ENCODE measurements around the gene RAB10.

The RAB10 gene

GRCh38 chr2:26179446-26179913 lies 145.6 kb downstream of the RAB10 start:
- H2BK5ac ChIP-seq (ENCODE audit: low read length), result no peak overlapping the region
- no peaks in the 10 kb centered on the region for H3K27me3 ChIP-seq (ENCODE audit: insufficient read depth, low read length, poor library complexity)
- no peaks in the 10 kb centered on the region for H3K36me3 ChIP-seq (ENCODE audit: control insufficient read depth, insufficient read depth, low read length)
- no peaks in the 10 kb centered on the region for H3K79me1 ChIP-seq (ENCODE audit: low read length)
- H3K79me2 ChIP-seq (ENCODE audit: control insufficient read depth, insufficient read depth, low read length), result no peaks in the 10 kb centered on the region
- H3K56ac ChIP-seq (ENCODE audit: low read length), result peak overlapping the region; percentile 82
- peak overlapping the region; percentile 56 for H3K4me2 ChIP-seq (ENCODE audit: low read length)
- no peak overlapping the region for H2AK5ac ChIP-seq (ENCODE audit: low read length)
- H4K8ac ChIP-seq (ENCODE audit: low read depth, low read length), result no peak overlapping the region
- no peak overlapping the region for H2BK120ac ChIP-seq (ENCODE audit: low read depth, low read length)
- WGBS (ENCODE audit: extremely low coverage, insufficient coverage, low lambda C conversion rate), result no CpG with 5 or more reads among the region's 12 CpGs
- no peak overlapping the region for H2BK15ac ChIP-seq (replicated peaks; ENCODE audit: low read depth)
- H3K9ac ChIP-seq (ENCODE audit: low read length), result peak overlapping the region; percentile 72
- no peak overlapping the region for H3K27ac ChIP-seq (ENCODE audit: low read depth, low read length)
- no peak overlapping the region for H4K5ac ChIP-seq (ENCODE audit: low read length)
- peak; percentile 76 for DNase-seq
- H3K18ac ChIP-seq (ENCODE audit: low read length), result no peak overlapping the region
- H3K4me3 ChIP-seq (ENCODE audit: low read length), result peak overlapping the region; percentile 9
- peaks cover 4% of the 10 kb centered on the region for H3K4me1 ChIP-seq (ENCODE audit: control insufficient read depth, low read depth, low read length)
- no peak overlapping the region for H3K4ac ChIP-seq (ENCODE audit: low read depth, low read length)
- no peak overlapping the region for H3K23ac ChIP-seq (ENCODE audit: low read length)

GRCh38 chr2:26182441-26182840 lies 148.6 kb downstream of the RAB10 start:
- no peak overlapping the region for H3K23ac ChIP-seq (ENCODE audit: low read length)
- H3K79me2 ChIP-seq (ENCODE audit: control insufficient read depth, insufficient read depth, low read length), result no peaks in the 10 kb centered on the region
- no peak overlapping the region for H2BK120ac ChIP-seq (ENCODE audit: low read depth, low read length)
- no peaks in the 10 kb centered on the region for H3K36me3 ChIP-seq (ENCODE audit: control insufficient read depth, insufficient read depth, low read length)
- no peak overlapping the region for H3K27ac ChIP-seq (ENCODE audit: low read depth, low read length)
- no peak overlapping the region for H3K4me2 ChIP-seq (ENCODE audit: low read length)
- WGBS (ENCODE audit: extremely low coverage, insufficient coverage, low lambda C conversion rate), result no CpG with 5 or more reads among the region's 5 CpGs
- H2AK5ac ChIP-seq (ENCODE audit: low read length), result no peak overlapping the region
- no peak overlapping the region for H3K56ac ChIP-seq (ENCODE audit: low read length)
- no peak overlapping the region for H2BK15ac ChIP-seq (replicated peaks; ENCODE audit: low read depth)
- H3K18ac ChIP-seq (ENCODE audit: low read length), result no peak overlapping the region
- H3K4me3 ChIP-seq (ENCODE audit: low read length), result no peak overlapping the region
- no peak for DNase-seq
- H4K8ac ChIP-seq (ENCODE audit: low read depth, low read length), result no peak overlapping the region
- H3K27me3 ChIP-seq (ENCODE audit: insufficient read depth, low read length, poor library complexity), result no peaks in the 10 kb centered on the region
- no peak overlapping the region for H3K4ac ChIP-seq (ENCODE audit: low read depth, low read length)
- no peak overlapping the region for H2BK5ac ChIP-seq (ENCODE audit: low read length)
- no peak overlapping the region for H3K9ac ChIP-seq (ENCODE audit: low read length)
- H3K4me1 ChIP-seq (ENCODE audit: control insufficient read depth, low read depth, low read length), result peaks cover 4% of the 10 kb centered on the region
- no peaks in the 10 kb centered on the region for H3K79me1 ChIP-seq (ENCODE audit: low read length)
- H4K5ac ChIP-seq (ENCODE audit: low read length), result no peak overlapping the region

GRCh38 chr2:26182887-26183630 lies 149.2 kb downstream of the RAB10 start:
- Histone ChIP-seq H3K4me1 (ENCODE audit: control insufficient read depth, low read depth, low read length) (peaks cover 4% of the 10 kb centered on the region), H4K8ac (ENCODE audit: low read depth, low read length) (no peak overlapping the region), H3K56ac (ENCODE audit: low read length) (no peak overlapping the region), H3K79me2 (ENCODE audit: control insufficient read depth, insufficient read depth, low read length) (no peaks in the 10 kb centered on the region), H3K36me3 (ENCODE audit: control insufficient read depth, insufficient read depth, low read length) (peaks cover 2% of the 10 kb centered on the region), H4K5ac (ENCODE audit: low read length) (no peak overlapping the region), H3K27me3 (ENCODE audit: insufficient read depth, low read length, poor library complexity) (no peaks in the 10 kb centered on the region), H2BK5ac (ENCODE audit: low read length) (no peak overlapping the region), H3K79me1 (ENCODE audit: low read length) (no peaks in the 10 kb centered on the region), H3K23ac (ENCODE audit: low read length) (no peak overlapping the region), H3K4ac (ENCODE audit: low read depth, low read length) (no peak overlapping the region), H3K27ac (ENCODE audit: low read depth, low read length) (no peak overlapping the region), H3K9ac (ENCODE audit: low read length) (no peak overlapping the region), H2BK120ac (ENCODE audit: low read depth, low read length) (no peak overlapping the region), H2AK5ac (ENCODE audit: low read length) (no peak overlapping the region), H2BK15ac (replicated peaks; ENCODE audit: low read depth) (no peak overlapping the region), H3K4me3 (ENCODE audit: low read length) (no peak overlapping the region), H3K18ac (ENCODE audit: low read length) (no peak overlapping the region), H3K4me2 (ENCODE audit: low read length) (no peak overlapping the region)
- no CpG with 5 or more reads among the region's 11 CpGs for WGBS (ENCODE audit: extremely low coverage, insufficient coverage, low lambda C conversion rate)
- DNase-seq, result no peak

- no peaks in the 10 kb centered on the region for H3K79me2 ChIP-seq (ENCODE audit: control insufficient read depth, insufficient read depth, low read length)
- H2BK15ac ChIP-seq (replicated peaks; ENCODE audit: low read depth), result no peak overlapping the region
- H3K56ac ChIP-seq (ENCODE audit: low read length), result peak overlapping the region; percentile 92
- DNase-seq, result no peak
- peak overlapping the region; percentile 30 for H3K4me3 ChIP-seq (ENCODE audit: low read length)
- H3K23ac ChIP-seq (ENCODE audit: low read length), result peak overlapping the region; percentile 84
- H3K36me3 ChIP-seq (ENCODE audit: control insufficient read depth, insufficient read depth, low read length), result peaks cover 2% of the 10 kb centered on the region
- no CpG with 5 or more reads among the region's 34 CpGs for WGBS (ENCODE audit: extremely low coverage, insufficient coverage, low lambda C conversion rate)
- H3K27me3 ChIP-seq (ENCODE audit: insufficient read depth, low read length, poor library complexity), result no peaks in the 10 kb centered on the region
- no peak overlapping the region for H4K8ac ChIP-seq (ENCODE audit: low read depth, low read length)
- peaks cover 3% of the 10 kb centered on the region for H3K4me1 ChIP-seq (ENCODE audit: control insufficient read depth, low read depth, low read length)
- no peaks in the 10 kb centered on the region for H3K79me1 ChIP-seq (ENCODE audit: low read length)
- peak overlapping the region; percentile 77 for H3K9ac ChIP-seq (ENCODE audit: low read length)
- H2AK5ac ChIP-seq (ENCODE audit: low read length), result no peak overlapping the region
- no peak overlapping the region for H3K4ac ChIP-seq (ENCODE audit: low read depth, low read length)
- no peak overlapping the region for H2BK120ac ChIP-seq (ENCODE audit: low read depth, low read length)
- peak overlapping the region; percentile 88 for H3K4me2 ChIP-seq (ENCODE audit: low read length)
- no peak overlapping the region for H2BK5ac ChIP-seq (ENCODE audit: low read length)
- no peak overlapping the region for H4K5ac ChIP-seq (ENCODE audit: low read length)
- H3K18ac ChIP-seq (ENCODE audit: low read length), result no peak overlapping the region
- H3K27ac ChIP-seq (ENCODE audit: low read depth, low read length), result no peak overlapping the region
Measured at GRCh38 chr2:26184121-26184520, 150.2 kb downstream of the RAB10 start.

- Histone ChIP-seq H3K79me1 (ENCODE audit: low read length) (no peaks in the 10 kb centered on the region), H2AK5ac (ENCODE audit: low read length) (no peak overlapping the region), H3K56ac (ENCODE audit: low read length) (peak overlapping the region; percentile 92), H3K27ac (ENCODE audit: low read depth, low read length) (no peak overlapping the region), H2BK120ac (ENCODE audit: low read depth, low read length) (no peak overlapping the region), H3K4me2 (ENCODE audit: low read length) (peak overlapping the region; percentile 88), H3K79me2 (ENCODE audit: control insufficient read depth, insufficient read depth, low read length) (no peaks in the 10 kb centered on the region), H2BK5ac (ENCODE audit: low read length) (no peak overlapping the region), H2BK15ac (replicated peaks; ENCODE audit: low read depth) (no peak overlapping the region), H4K5ac (ENCODE audit: low read length) (no peak overlapping the region), H3K4me3 (ENCODE audit: low read length) (peak overlapping the region; percentile 30), H4K8ac (ENCODE audit: low read depth, low read length) (no peak overlapping the region), H3K18ac (ENCODE audit: low read length) (peak overlapping the region; percentile 88), H3K4me1 (ENCODE audit: control insufficient read depth, low read depth, low read length) (no peaks in the 10 kb centered on the region), H3K4ac (ENCODE audit: low read depth, low read length) (no peak overlapping the region), H3K36me3 (ENCODE audit: control insufficient read depth, insufficient read depth, low read length) (peaks cover 2% of the 10 kb centered on the region), H3K27me3 (ENCODE audit: insufficient read depth, low read length, poor library complexity) (no peaks in the 10 kb centered on the region), H3K23ac (ENCODE audit: low read length) (peak overlapping the region; percentile 80), H3K9ac (ENCODE audit: low read length) (peak overlapping the region; percentile 77)
- peak; percentile 85 for DNase-seq
- no CpG with 5 or more reads among the region's 114 CpGs for WGBS (ENCODE audit: extremely low coverage, insufficient coverage, low lambda C conversion rate)
Measured at GRCh38 chr2:26184555-26185303, 150.8 kb downstream of the RAB10 start.

All from mesendoderm (in vitro differentiated cells).